ENCODE results near the gene CHST11.

DNA sequence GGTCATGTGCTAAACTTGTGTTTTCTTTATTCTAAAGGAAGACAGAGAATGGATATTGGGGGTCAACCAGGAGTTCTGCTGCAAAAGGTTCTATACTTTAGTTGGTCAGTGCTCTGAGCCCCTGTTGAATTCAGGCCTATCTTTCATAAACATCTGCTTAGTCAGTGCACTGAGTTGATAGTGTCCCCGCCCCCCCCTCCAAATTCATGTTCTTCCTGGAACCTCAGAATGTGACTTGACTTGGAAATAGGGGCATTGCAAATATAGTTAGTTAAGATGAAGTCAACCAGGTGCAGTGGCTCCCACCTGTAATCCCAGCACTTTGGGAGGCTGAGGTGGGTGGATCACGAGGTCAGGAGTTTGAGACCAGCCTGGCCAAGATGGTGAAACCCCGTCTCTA lies 23.3 kb downstream of the CHST11 start:
- TF ChIP-seq EZH2 (IDR thresholded peaks at IDR 0.05; ENCODE audit: low read length) = no peak
- TF ChIP-seq, protein P1, sequence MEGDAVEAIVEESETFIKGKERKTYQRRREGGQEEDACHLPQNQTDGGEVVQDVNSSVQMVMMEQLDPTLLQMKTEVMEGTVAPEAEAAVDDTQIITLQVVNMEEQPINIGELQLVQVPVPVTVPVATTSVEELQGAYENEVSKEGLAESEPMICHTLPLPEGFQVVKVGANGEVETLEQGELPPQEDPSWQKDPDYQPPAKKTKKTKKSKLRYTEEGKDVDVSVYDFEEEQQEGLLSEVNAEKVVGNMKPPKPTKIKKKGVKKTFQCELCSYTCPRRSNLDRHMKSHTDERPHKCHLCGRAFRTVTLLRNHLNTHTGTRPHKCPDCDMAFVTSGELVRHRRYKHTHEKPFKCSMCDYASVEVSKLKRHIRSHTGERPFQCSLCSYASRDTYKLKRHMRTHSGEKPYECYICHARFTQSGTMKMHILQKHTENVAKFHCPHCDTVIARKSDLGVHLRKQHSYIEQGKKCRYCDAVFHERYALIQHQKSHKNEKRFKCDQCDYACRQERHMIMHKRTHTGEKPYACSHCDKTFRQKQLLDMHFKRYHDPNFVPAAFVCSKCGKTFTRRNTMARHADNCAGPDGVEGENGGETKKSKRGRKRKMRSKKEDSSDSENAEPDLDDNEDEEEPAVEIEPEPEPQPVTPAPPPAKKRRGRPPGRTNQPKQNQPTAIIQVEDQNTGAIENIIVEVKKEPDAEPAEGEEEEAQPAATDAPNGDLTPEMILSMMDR (optimal IDR thresholded peaks at IDR 0.05 in 1 of 3, IDR thresholded peaks at IDR 0.05 in 1 of 3, conservative IDR thresholded peaks at IDR 0.05 in 1 of 3; ENCODE audit: extremely low read depth in 1 of 3, insufficient read depth in 2 of 3, low read length in 3 of 3) = no peak
